Measurements from ENCODE around the gene WDFY4. TPM values are rescaled to one million over a fixed set of nuclear protein-coding genes. Genes with fewer than 3 reads are reported as not detected.

Gene WDFY4
- total and polyA plus RNA-seq, 9 of the 15 experiments (the other 6 are each of a cell fraction or from before 2014, with no cell fraction given), result 0.01 to 0.02 (median 0.01) TPM; not detected in 6

DNA sequence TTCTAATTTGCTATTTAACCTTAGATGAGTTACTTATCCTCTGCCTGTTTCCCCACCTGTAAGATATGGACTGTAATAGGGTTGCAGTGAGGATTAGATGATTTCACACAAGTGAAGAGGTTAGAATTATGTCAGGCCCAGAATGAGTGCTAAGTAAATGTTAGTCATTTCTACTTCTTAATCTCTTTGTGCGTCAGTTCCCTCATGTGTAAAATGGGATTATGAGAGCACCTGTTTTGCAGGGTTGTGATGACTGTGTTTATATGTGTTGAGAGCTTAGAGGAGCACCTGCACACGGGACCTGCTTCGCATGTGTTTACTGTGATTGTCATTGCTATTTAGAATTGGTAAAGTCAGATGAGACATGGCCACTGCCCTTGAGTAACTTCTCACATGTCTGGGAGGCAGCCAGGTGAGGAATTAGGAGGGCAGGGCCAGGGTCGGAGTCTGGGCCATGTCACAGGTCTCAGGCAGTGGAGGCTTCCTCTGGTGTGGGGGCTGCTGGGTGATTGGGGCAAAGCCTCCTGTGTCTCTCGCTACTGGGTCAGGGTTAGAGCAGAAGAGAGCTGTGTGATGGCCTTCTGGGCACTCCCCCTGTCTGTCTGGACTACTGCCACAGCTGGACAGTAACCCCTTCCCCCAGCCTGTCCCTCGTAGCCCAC is 106.7 kb downstream of the WDFY4 start:
- Histone ChIP-seq H3K4me2 (ENCODE audit: insufficient read depth, low read length) (no peak overlapping the region), H3K9me3 (replicated peaks; ENCODE audit: control insufficient read depth, insufficient read depth, low read depth, low read length) (no peaks in the 10 kb centered on the region), H2AFZ (ENCODE audit: low read depth, low read length) (no peak overlapping the region), H3K9me1 (ENCODE audit: control insufficient read depth, insufficient read depth, low read length) (no peaks in the 10 kb centered on the region), H3K27me3 (ENCODE audit: control insufficient read depth in 2 of 2, insufficient read depth in 2 of 2, low read length in 2 of 2) (peaks cover 26 to 46% of the 10 kb centered on the region in 2 experiments), H3K4me1 (replicated peaks in 1 of 2; ENCODE audit: control insufficient read depth in 2 of 2, insufficient read depth in 2 of 2, low read length in 2 of 2) (no peaks in the 10 kb centered on the region; a peak in 1 of 5 replicates), H3K79me2 (ENCODE audit: control insufficient read depth, insufficient read depth, low read length) (no peaks in the 10 kb centered on the region), H3K4me3 (no peak overlapping the region), H3K9ac (ENCODE audit: insufficient read depth in 1 of 2, low read depth in 2 of 2, low read length in 2 of 2) (no peak overlapping the region), H3K27ac (ENCODE audit: extremely low read depth, low read depth, low read length) (no peak overlapping the region), H4K20me1 (replicated peaks; ENCODE audit: control insufficient read depth, insufficient read depth, low read length) (no peaks in the 10 kb centered on the region), H3K36me3 (ENCODE audit: control insufficient read depth, insufficient read depth, low read length) (no peaks in the 10 kb centered on the region)
- FAIRE-seq, result no peak
- intact Hi-C loops (cut with micrococcal nuclease), result no loop called here
- no TSS peak for BruUV-seq (replicated peaks)
- ChIA-PET POLR2A (interaction anchor here (0.6 kb wide), 1 partner anchor 114 kb away, joined by 4 read pairs; no protein-coding TSS in a partner anchor), CTCF (ENCODE audit: low intra/inter-chr PET ratio) (no interaction called here)
- TF ChIP-seq ZNF76 (CRISPR knock-in tag; IDR thresholded peaks at IDR 0.05; ENCODE audit: borderline replicate concordance), result no peak
- no peak for TF ChIP-seq IRF2 (CRISPR knock-in tag; IDR thresholded peaks at IDR 0.05)
- DNase-seq (ENCODE audit: extremely low read depth in 1 of 4, low spot score in 3 of 4), result no peak
- in situ Hi-C loops (cut with MboI), result no loop called here
- WGBS (ENCODE audit: insufficient coverage, low coverage, missing lambda C conversion rate), result 1% methylated on average over 6 of the region's 6 CpGs
- no peak for ATAC-seq

DNA sequence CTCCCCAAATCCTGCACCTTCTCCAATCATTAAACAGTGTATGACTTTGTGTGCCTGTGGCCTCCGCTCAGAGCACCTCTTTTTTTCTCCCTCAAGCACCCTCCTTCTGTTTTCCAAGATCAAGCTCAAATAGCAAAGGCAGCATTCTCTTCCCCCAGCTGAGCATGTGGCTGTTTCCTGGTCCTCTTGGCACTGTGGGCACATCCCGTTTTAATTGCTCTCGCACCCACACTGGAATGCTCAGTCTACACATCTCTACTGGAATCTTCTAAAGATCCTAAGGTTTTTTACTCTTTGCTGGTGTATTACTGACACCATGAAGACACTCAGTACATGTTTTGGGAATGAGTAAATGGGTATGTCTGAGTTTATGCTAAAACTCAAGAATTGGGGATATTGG is 107.4 kb downstream of the WDFY4 start:
- H3K9me3 ChIP-seq (replicated peaks; ENCODE audit: control insufficient read depth, insufficient read depth, low read depth, low read length), result no peaks in the 10 kb centered on the region

More for the DNA sequence above, 107.4 kb downstream of the WDFY4 start:
- in situ Hi-C loops (cut with MboI), result no loop called here
- WGBS (ENCODE audit: insufficient coverage, low coverage, missing lambda C conversion rate), result 0% methylated on average over 3 of the region's 3 CpGs
- Histone ChIP-seq H2AFZ (ENCODE audit: low read depth, low read length) (no peak overlapping the region), H3K4me3 (no peak overlapping the region), H3K4me1 (replicated peaks in 1 of 2; ENCODE audit: control insufficient read depth in 2 of 2, insufficient read depth in 2 of 2, low read length in 2 of 2) (no peaks in the 10 kb centered on the region; a peak in 1 of 5 replicates), H3K9me1 (ENCODE audit: control insufficient read depth, insufficient read depth, low read length) (no peaks in the 10 kb centered on the region), H4K20me1 (replicated peaks; ENCODE audit: control insufficient read depth, insufficient read depth, low read length) (no peaks in the 10 kb centered on the region), H3K79me2 (ENCODE audit: control insufficient read depth, insufficient read depth, low read length) (no peaks in the 10 kb centered on the region), H3K27me3 (ENCODE audit: control insufficient read depth in 2 of 2, insufficient read depth in 2 of 2, low read length in 2 of 2) (peaks cover 26 to 51% of the 10 kb centered on the region in 2 experiments), H3K27ac (ENCODE audit: extremely low read depth, low read depth, low read length) (no peak overlapping the region), H3K36me3 (ENCODE audit: control insufficient read depth, insufficient read depth, low read length) (no peaks in the 10 kb centered on the region), H3K9ac (ENCODE audit: insufficient read depth in 1 of 2, low read depth in 2 of 2, low read length in 2 of 2) (no peak overlapping the region), H3K4me2 (ENCODE audit: insufficient read depth, low read length) (no peak overlapping the region)
- ChIA-PET POLR2A (interaction anchor here (1.0 kb wide), 1 partner anchor 30 kb away, joined by 3 read pairs; no protein-coding TSS in a partner anchor), CTCF (ENCODE audit: low intra/inter-chr PET ratio) (no interaction called here)
- no peak for TF ChIP-seq NONO (IDR thresholded peaks at IDR 0.05; ENCODE audit: low read depth in 2 of 2, low read length in 1 of 2)
- BruUV-seq (replicated peaks), result no TSS peak
- intact Hi-C loops (cut with micrococcal nuclease), result no loop called here
- no peak for DNase-seq (ENCODE audit: extremely low read depth in 1 of 4, low spot score in 3 of 4)
- no peak for ATAC-seq
- FAIRE-seq, result no peak
